Lower leg skin (tissue), 4 donors: ENCODE data around the gene SPSB4. TPM values are rescaled to one million over a fixed set of nuclear protein-coding genes. Genes with fewer than 3 reads are reported as not detected.
A peak's percentile ranks its signal among the peaks of the same experiment; 100 is the strongest.

Source experiments
- DNase-seq, 2 donors: peaks; one replicate each; pipeline ENCODE4 v3.0.0-alpha.2; 2019; ENCODE audit warnings: low spot score in 2 of 2
- H3K4me3 ChIP-seq: fragments of 200-600 bp; sonication (generic); 2 replicates; pipeline ENCODE4 v1.5.1; 2017; ENCODE audit warnings: mild to moderate bottlenecking, low read depth; ENCODE audit not compliant: poor library complexity, severe bottlenecking
- POLR2A ChIP-seq, 2 donors: fragments of 450-650 bp; IDR thresholded peaks; one replicate each; pipeline ENCODE4 v1.6.1; 2016 to 2017; ENCODE audit warnings: antibody characterized with exemption in 2 of 2, mild to moderate bottlenecking in 1 of 2, moderate library complexity in 1 of 2
- WGBS, 2 donors: methylation state at CpG; one replicate each; pipeline ENCODE4 v1.1.5; 2018; 5-methylcytosine and 5-hydroxymethylcytosine counted together
- intact Hi-C: fragments of 100-400 bp; cut with DNase I; formaldehyde crosslinking; loops from one replicate; pipeline ENCODE4 v1.15.0; 2023; ENCODE audit warnings: low total_unique reads
- total RNA-seq, 4 donors: library from RNA; depleted of rRNA; stranded (reverse); fragments of >200 nt; gene quantifications; one replicate each; pipeline ENCODE4 v1.1.0, GENCODE V29; 2016
- TF ChIP-seq, protein P1 (sequence below), 3 donors: fragments of 450-650 bp; IDR thresholded peaks; one replicate each; pipeline ENCODE4 v1.5.1; 2016; ENCODE audit warnings: antibody characterized with exemption in 3 of 3, mild to moderate bottlenecking in 3 of 3, moderate library complexity in 2 of 3

SPSB4 gene
- total RNA-seq, 4 donors from 2014 or later: 0.10 TPM; not detected in 3

DNA sequence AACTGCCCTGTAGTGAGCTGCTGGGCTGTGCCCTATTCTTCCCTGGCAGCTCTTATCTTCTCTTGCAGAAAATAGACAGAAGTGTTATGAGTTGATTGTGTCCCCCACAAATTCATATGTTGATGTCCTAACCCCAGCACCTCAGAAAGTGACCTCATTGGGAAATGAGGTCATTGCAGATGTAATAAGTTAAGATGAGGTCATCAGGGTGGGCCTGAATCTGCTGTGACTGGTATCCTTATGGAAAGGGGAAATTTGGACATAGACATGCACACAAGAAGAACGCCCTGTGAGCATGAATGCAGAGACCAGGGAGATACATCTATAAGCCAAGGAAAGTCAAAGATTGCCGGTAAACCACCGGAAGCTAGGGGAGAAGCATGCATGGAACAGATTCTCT, 49.0 kb downstream of the SPSB4 start:
- DNase-seq: no peak
- intact Hi-C loops: loop anchor here (10.0 kb wide), 2 partner anchors 95 to 205 kb away; no protein-coding TSS in a partner anchor
- H3K4me3 ChIP-seq: no peak overlapping the region
- WGBS, 2 donors: 93 to 96% methylated on average over 3 of the region's 3 CpGs
- TF ChIP-seq, protein P1, sequence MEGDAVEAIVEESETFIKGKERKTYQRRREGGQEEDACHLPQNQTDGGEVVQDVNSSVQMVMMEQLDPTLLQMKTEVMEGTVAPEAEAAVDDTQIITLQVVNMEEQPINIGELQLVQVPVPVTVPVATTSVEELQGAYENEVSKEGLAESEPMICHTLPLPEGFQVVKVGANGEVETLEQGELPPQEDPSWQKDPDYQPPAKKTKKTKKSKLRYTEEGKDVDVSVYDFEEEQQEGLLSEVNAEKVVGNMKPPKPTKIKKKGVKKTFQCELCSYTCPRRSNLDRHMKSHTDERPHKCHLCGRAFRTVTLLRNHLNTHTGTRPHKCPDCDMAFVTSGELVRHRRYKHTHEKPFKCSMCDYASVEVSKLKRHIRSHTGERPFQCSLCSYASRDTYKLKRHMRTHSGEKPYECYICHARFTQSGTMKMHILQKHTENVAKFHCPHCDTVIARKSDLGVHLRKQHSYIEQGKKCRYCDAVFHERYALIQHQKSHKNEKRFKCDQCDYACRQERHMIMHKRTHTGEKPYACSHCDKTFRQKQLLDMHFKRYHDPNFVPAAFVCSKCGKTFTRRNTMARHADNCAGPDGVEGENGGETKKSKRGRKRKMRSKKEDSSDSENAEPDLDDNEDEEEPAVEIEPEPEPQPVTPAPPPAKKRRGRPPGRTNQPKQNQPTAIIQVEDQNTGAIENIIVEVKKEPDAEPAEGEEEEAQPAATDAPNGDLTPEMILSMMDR (IDR thresholded peaks at IDR 0.05): no peak
- no peak for TF ChIP-seq POLR2A (IDR thresholded peaks at IDR 0.05)

DNA sequence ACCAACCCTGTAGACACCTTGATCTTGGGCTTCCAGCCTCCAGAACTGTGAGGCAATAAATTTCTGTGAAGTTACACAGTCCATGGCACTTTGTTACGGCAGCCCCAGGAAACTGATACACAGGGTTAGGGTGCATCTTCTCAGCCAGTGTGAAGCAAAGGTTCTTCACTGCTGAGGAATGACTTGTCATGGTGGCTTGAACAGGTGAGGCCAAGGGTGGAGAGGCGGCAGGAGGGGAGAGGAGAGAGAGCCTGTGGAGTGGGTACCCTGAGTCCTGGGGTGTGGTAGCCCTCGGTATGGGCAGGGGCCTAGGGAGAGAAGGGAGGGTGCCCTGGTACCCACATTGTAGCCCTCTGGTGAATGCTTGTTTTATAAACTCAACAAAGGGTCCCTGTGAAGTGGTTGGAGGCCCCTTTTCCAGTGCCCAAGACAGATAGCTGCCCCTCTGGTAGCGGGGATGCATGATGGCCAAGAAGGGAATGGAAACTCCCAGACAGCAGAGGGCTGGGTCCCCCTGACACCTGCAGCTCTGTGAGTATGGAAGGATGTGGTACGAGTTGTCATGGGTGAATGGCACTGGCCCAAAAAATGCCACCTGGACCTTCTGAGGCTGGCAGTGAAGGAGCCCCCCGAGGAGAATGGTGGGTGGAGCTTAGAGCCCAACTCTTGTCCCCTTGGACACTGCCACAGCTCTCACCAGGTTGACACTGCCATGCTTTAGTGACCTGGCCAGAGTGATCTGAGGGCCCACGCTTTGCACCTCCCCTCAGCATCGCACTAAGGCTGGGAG, 49.6 kb downstream of the SPSB4 start:
- TF ChIP-seq, protein P1 (IDR thresholded peaks at IDR 0.05): no peak
- no peak for TF ChIP-seq POLR2A (IDR thresholded peaks at IDR 0.05)
- WGBS, 2 donors: 89 to 93% methylated on average over 7 to 8 of the region's 8 CpGs
- DNase-seq: peak in 1 of 2 donors; percentile 45
- H3K4me3 ChIP-seq: no peak overlapping the region
- intact Hi-C loops: loop anchor here (10.0 kb wide), 2 partner anchors 96 to 206 kb away; no protein-coding TSS in a partner anchor

DNA sequence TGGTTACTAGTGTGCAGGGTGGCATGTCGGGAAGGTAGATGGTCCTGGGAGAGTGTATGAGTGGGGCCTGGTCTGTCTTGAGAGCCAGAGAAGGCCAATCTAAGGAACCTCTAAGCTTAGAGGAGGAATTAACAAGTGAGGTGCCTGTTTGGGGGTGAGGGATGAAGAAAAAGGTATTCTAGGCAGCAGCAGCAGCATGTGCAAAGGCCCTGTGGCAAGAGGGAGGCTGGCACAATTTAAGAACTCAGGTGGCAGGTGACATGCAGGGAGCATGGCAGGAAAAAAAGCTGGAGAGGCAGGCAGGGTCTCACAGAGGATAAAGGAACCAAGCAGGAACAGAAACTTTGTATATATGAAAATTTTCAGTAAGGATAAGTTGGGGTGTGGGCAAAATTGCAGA, 51.2 kb downstream of the SPSB4 start:
- intact Hi-C loops: loop anchor here (10.0 kb wide), 2 partner anchors 98 to 208 kb away; no protein-coding TSS in a partner anchor
- WGBS, 2 donors: 91 to 94% methylated on average over 1 of the region's 1 CpG
- no peak for TF ChIP-seq POLR2A (IDR thresholded peaks at IDR 0.05)
- TF ChIP-seq, protein P1 (IDR thresholded peaks at IDR 0.05): no peak
- no peak for DNase-seq
- no peak overlapping the region for H3K4me3 ChIP-seq

DNA sequence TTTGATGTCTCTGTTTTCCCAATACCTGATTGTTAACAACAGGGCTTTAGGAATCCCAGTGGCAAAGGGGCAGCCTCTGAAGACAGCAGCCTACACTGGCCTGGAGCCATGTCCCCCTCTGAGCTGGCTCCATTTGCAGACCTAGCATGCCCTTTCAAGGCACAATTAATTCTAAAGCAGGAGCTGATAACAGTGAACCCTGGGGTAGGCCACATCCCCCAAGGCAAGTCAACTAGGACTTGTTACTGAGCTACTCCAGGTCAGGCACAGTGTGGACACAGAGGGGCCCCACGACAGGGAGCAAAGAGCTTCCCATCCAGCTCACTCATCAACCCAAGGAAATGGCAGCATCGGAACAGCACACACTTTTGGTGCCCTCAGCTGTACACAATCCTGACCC, 51.9 kb downstream of the SPSB4 start:
- TF ChIP-seq POLR2A (IDR thresholded peaks at IDR 0.05): no peak
- TF ChIP-seq, protein P1 (IDR thresholded peaks at IDR 0.05): no peak
- 83 to 96% methylated on average over 2 of the region's 2 CpGs for WGBS, 2 donors
- intact Hi-C loops: loop anchor here (10.0 kb wide), 2 partner anchors 98 to 208 kb away; no protein-coding TSS in a partner anchor
- DNase-seq: peak in 1 of 2 donors; percentile 39
- no peak overlapping the region for H3K4me3 ChIP-seq

DNA sequence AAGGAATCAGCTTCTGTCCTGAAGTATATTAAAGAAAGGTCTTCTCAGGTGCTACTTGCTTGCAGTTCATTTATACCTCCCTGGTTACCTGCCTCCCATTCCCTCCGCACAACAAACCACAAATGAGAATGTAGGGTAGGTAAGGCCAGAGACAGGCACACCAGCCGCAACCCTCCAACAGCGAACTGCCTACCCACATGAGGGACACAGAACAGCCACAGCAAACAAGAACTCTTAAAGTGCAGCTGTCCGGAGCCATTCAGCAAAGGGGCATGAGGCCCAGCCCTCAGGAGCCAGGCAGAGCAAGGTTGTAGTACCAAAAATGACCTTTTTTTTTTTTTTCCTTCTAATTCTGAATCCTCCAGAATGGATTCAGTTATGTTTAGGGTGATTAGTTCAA, 52.4 kb downstream of the SPSB4 start:
- intact Hi-C loops: loop anchor here (10.0 kb wide), 2 partner anchors 99 to 209 kb away; no protein-coding TSS in a partner anchor
- 93 to 94% methylated on average over 4 of the region's 4 CpGs for WGBS, 2 donors

More for the DNA sequence above, 52.4 kb downstream of the SPSB4 start:
- no peak for TF ChIP-seq POLR2A (IDR thresholded peaks at IDR 0.05)
- TF ChIP-seq, protein P1 (IDR thresholded peaks at IDR 0.05): no peak
- DNase-seq: peak in 1 of 2 donors; percentile 57
- H3K4me3 ChIP-seq: no peak overlapping the region
